Activated gamma-delta T cell treated with anti-CD3 and anti-CD28 coated beads, Interleukin-2, amount 50 U/mL, for 16 hours (primary cell): Measurements from ENCODE around the gene PAN2.
"Not testable (repeated sequence)": the region's sequence is repeated elsewhere in the genome, so short reads cannot be mapped to it uniquely, and the experiment has no call there.

Experiments
- DNase-seq: peaks from one replicate; pipeline ENCODE4 v3.0.0-alpha.2; 2020; ENCODE audit warnings: low read depth

Gene PAN2

GRCh38 chr12:56346675-56347074 lies 12.9 kb upstream of the PAN2 start:
- DNase-seq, result no peak

- DNase-seq, result not testable (repeated sequence)
Observed at GRCh38 chr12:56342290-56342689, 8.5 kb upstream of the PAN2 start.

- DNase-seq, result no peak
Observed at GRCh38 chr12:56341616-56342015, 7.8 kb upstream of the PAN2 start.

GRCh38 chr12:56339158-56339422 lies 5.3 kb upstream of the PAN2 start:
- DNase-seq, result no peak

- peak; percentile 77 for DNase-seq
Observed at GRCh38 chr12:56338308-56339157, 4.7 kb upstream of the PAN2 start, which contains the start of gene IL23A. IL23A (plus strand) TSS chr12:56338884; CDS start chr12:56339045, 161 bp downstream.

GRCh38 chr12:56337753-56338251 lies 4.0 kb upstream of the PAN2 start:
- DNase-seq, result no peak

GRCh38 chr12:56336361-56337167 lies 2.8 kb upstream of the PAN2 start:
- DNase-seq, result no peak

GRCh38 chr12:56335527-56335926 lies 1.7 kb upstream of the PAN2 start:
- DNase-seq, result not testable (repeated sequence)

- no peak for DNase-seq
Observed at GRCh38 chr12:56334490-56334793, 642 bp upstream of the PAN2 start.

GRCh38 chr12:56333197-56333678 lies 562 bp downstream of the PAN2 start:
- DNase-seq, result peak; percentile 10

- no peak for DNase-seq
Observed at GRCh38 chr12:56332512-56333196, 1.1 kb downstream of the PAN2 start.

- DNase-seq, result no peak
Observed at GRCh38 chr12:56330936-56331490, 2.8 kb downstream of the PAN2 start.

GRCh38 chr12:56326533-56326932 lies 7.3 kb downstream of the PAN2 start:
- DNase-seq, result no peak

GRCh38 chr12:56326126-56326525 lies 7.7 kb downstream of the PAN2 start:
- DNase-seq, result no peak

GRCh38 chr12:56324206-56324605 lies 9.6 kb downstream of the PAN2 start:
- no peak for DNase-seq

- DNase-seq, result not testable (repeated sequence)
Observed at GRCh38 chr12:56321610-56322009, 12.2 kb downstream of the PAN2 start.

GRCh38 chr12:56321027-56321426 lies 12.8 kb downstream of the PAN2 start:
- DNase-seq, result no peak

GRCh38 chr12:56317675-56318074 lies 16.1 kb downstream of the PAN2 start:
- DNase-seq, result no peak

GRCh38 chr12:56315622-56316473 lies 18.0 kb downstream of the PAN2 start, which contains the start of gene CNPY2:
CNPY2 (minus strand) TSS chr12:56315988; CDS start chr12:56315217, 771 bp downstream.
- DNase-seq, result peak; percentile 93

- DNase-seq, result no peak
Observed at GRCh38 chr12:56315249-56315621, 18.6 kb downstream of the PAN2 start.

GRCh38 chr12:56311003-56311402 lies 22.8 kb downstream of the PAN2 start:
- DNase-seq, result no peak
